HG02623 (cell line): ENCODE measurements around the gene FAM163B.
"Not testable (repeated sequence)": the region's sequence is repeated elsewhere in the genome, so short reads cannot be mapped to it uniquely, and the experiment has no call there.

ENCODE experiments used
- ATAC-seq: cut with Tn5 transposase; IDR thresholded peaks from one replicate; pipeline ENCODE4 v1.9.1; 2021; ENCODE audit warnings: moderate library complexity; ENCODE audit not compliant: unreplicated experiment

FAM163B gene

GRCh38 chr9:133640160-133640559 lies 31.0 kb upstream of the FAM163B start:
- ATAC-seq = no peak

DNA sequence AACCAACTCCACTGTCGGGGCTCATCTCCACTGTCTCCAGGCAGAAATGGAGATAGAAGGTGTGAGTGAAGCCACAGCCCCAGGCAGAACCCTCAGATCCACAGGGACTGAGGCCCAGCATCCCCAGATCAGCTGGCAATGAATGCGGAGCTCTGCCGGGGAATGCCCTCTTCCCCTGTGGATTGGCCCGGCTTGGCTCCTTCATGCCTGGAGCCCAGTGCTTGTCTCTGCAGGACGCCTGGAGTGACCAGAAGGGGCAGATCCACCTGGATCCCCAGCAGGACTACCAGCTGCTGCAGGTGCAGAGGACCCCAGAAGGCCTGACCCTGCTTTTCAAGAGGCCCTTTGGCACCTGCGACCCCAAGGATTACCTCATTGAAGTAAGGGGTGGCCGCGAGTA lies 30.4 kb upstream of the FAM163B start:
- ATAC-seq = no peak

GRCh38 chr9:133638711-133639110 lies 29.5 kb upstream of the FAM163B start:
- no peak for ATAC-seq

- no peak for ATAC-seq
Measured at GRCh38 chr9:133638076-133638475, 28.9 kb upstream of the FAM163B start.

DNA sequence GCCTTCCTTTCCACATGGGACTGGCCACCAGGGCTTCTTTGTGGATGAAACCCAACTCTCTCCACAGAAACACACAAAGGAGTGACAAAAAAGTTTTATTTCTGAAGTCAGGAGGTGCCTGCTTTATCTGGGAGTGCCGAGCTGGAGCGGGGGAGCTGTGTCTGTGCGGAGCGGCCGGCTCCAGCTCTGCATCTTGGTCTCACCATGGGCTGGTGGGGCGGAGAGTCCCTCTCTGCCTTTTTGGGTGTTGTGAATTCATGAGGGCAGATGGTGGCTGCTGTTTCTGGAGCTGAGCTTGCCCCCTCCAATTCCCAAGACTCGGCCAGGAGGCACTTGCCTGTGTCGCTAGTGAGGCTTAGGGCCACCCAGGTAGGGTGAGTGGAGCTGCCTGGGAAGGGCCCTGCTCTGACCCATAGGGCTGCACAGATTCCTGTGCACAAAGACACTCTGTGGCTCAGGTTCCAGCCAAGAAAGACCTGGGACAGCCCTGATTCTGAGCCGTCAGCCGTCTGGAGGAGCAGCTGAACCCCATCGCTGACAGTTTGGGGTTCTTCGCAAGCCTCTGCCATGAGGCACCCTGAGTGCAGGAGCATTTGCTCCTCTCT lies 28.4 kb upstream of the FAM163B start:
- no peak for ATAC-seq

GRCh38 chr9:133636902-133637301 lies 27.7 kb upstream of the FAM163B start:
- ATAC-seq = no peak

GRCh38 chr9:133635533-133636531 lies 26.6 kb upstream of the FAM163B start, which contains the start of gene DBH:
TSS of gene DBH (plus strand) at chr9:133636363. CDS start at chr9:133636372, 9 bp downstream.
- ATAC-seq = no peak

DNA sequence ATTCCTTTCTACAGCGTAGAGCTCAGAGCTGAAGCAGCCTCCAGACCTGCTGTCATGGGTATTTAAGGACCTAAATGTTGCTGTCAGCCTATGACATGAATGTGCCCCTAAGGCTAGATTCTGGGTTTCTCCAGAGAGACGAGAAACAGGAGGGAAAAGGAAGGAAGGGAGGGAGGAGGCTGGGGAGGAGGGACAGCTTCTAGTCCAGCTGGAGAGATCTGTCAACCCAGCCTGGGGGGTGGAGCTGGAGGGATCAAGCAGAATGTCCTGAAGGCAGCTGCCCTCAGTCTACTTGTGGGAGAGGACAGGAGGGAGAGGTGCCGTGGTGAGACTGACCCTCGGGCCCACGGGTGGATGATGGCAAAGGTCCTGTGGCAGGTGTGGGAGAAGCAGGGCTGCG lies 25.9 kb upstream of the FAM163B start:
- no peak for ATAC-seq

DNA sequence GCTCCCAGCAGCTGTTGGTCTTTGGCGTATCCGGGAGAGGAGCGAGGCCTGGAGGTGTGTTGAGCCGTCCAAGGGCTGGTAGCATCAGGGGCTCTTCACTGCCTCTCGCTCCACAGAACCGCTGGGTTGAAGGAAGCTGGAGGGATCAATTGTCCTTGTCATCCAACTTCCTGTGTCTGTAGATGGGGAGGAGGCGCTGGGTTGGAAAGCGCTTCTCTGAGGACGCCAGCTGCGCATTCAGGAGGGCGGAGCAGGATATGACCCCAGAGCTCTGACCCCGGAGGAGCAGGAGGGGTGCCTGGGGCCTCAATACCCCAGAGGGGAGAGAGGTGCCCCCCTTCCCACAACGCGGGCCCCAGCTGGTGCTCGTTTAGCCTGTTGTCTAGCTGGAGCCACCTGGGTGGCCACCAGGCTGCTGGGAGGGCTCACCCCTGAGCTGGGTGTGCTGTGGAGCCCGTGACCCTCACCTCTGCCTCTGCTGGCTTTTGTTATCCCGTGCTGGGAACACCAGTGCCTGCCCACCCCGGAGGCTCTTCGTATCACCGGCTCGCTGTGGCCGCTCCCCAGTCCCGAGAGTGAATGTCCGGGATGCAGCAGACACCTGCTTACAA lies 25.0 kb upstream of the FAM163B start:
- ATAC-seq = no peak

- ATAC-seq = no peak
Measured at GRCh38 chr9:133633681-133634080, 24.5 kb upstream of the FAM163B start.

DNA sequence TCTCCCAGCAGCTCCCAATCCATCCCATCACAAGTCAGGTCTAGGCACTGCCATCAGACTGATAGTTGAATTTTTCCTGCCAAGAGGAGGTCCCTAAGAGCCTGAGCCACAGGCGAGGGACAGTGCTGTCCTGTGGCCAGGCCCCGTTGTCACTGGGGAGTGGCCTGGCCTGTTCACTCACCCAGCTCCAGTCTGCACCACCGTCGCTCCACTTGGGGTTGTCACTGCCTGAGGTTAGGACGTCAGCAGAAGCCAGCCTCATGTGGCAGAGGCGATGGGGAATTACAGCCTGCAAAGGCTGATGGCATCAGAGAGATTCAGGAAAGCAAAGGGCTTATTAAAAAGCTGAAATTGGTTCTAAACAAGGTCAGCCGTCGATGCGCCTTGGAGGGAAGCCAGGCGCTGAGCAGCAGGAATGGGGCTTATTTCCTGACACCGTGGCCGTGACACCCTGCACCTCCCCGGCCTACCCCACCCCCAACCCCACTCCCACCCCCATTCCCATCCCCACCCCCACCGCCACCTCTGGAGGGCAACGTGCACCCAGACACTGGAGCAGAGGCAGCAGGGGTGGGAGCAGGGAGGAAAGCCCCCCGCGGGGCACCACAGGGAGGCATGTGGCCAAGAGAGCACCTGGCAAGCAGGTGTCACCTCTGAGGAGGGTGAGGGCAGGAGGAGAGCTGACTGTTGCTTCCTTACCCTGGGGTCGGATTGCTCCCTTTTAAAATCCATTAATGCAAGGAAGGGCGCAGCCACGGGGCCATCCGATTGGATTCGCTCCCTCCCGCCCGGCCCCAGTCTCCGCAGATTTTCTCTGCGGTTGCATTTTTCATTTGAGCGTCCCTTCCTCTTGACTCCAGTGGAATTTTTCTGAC lies 23.9 kb upstream of the FAM163B start:
- no peak for ATAC-seq

- ATAC-seq = no peak
Measured at GRCh38 chr9:133631111-133631510, 21.9 kb upstream of the FAM163B start.

DNA sequence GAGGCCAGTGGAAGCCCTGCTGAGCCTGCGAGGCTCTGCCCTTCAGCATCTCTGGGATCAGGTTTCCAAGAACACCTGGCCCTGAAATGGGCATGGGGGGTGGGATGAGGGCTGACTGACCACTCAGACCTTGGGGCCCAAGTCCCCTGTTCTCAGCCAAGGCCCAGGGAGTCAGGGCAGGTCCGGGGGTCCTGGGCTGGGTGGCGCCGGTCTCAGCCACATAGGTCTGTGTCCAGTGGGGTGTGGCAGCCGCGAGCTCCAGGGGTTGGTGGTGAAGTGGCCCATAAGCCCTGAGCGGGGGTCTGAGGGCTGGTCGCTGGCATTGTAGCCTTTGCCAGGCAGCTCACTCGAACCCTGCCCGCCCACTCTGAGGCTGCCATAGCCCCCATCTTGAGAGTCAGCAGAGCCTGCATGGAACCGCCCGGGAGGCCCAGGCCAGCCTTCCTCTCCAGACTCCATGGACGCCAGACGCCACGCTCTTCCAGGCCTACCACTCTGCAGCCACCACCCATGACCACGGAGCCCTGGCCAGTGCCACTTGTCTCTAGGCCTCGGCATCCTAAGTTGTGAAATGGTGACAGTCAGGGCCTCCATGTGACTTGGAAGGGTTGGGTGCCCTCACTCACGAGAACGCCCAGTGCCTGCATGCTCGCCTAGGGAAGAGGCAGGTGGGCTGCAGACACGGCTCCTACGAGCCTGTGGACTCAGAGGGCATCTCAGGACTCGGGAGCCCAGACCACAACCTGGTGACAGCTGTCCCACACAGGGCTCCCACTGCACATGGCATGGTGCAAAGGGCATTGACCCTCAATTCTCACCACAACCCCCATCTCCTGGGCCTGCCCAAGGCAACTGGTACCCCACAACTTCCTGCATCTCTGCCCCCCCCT lies 20.3 kb upstream of the FAM163B start:
- ATAC-seq = no peak

- ATAC-seq = no peak
Measured at GRCh38 chr9:133628766-133629165, 19.6 kb upstream of the FAM163B start.

- ATAC-seq = no peak
Measured at GRCh38 chr9:133627341-133627740, 18.2 kb upstream of the FAM163B start.

GRCh38 chr9:133626008-133626407 lies 16.8 kb upstream of the FAM163B start:
- ATAC-seq = not testable (repeated sequence)

DNA sequence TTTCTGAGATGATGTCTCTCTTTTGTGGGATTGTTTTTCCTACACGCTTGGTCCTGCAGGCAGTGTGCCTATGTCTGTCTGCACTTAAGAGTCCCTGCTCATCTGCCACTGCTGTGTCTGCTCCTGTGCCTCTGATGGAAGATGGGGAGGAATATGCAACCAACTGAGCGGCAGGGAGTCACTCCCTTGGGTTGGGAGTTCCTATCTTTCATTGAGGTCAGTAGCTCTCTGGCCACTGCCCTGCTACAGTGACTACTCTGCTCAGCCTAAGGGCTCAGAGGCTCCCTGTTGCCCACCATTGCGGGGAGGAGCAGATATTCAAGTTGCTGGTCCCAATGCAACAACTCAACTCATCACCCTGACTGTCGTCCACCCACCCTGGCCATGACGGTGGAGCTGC lies 13.4 kb upstream of the FAM163B start:
- ATAC-seq = no peak

DNA sequence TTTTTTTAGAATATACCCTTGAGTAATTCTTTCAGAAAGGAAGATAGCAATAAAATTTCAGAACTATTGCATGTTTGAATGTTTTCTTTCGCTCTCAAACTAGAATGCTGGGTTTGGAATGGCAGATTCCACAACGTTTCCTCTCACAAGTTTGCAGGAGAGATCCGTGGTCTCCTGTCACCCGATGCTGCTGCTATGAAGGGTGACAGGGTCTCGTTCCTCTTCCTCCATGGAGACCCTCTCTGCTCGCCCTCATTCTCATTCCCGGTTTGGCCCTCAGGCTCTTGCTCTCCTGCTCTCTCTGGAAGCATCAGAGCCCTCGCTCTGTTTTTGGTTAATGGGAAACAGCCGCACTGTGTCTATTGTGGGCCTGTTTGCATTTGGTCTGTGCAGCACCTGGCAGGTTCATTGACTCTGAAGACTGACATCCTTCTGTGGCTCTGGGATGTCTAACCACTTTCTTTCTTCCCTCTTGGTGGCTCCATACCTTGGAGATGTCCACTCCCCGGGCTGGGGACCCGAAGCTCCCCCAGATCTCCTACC lies 12.6 kb upstream of the FAM163B start:
- ATAC-seq = no peak

- no peak for ATAC-seq
Measured at GRCh38 chr9:133619791-133620190, 10.6 kb upstream of the FAM163B start.
